ENCODE results near the gene MC5R. TPM values are rescaled to one million over a fixed set of nuclear protein-coding genes. Genes with fewer than 3 reads are reported as not detected.
"Not testable (repeated sequence)": the region's sequence is repeated elsewhere in the genome, so short reads cannot be mapped to it uniquely, and the experiment has no call there.

Gene MC5R
- total RNA-seq, 1 experiment from 2014 or later: not detected

DNA sequence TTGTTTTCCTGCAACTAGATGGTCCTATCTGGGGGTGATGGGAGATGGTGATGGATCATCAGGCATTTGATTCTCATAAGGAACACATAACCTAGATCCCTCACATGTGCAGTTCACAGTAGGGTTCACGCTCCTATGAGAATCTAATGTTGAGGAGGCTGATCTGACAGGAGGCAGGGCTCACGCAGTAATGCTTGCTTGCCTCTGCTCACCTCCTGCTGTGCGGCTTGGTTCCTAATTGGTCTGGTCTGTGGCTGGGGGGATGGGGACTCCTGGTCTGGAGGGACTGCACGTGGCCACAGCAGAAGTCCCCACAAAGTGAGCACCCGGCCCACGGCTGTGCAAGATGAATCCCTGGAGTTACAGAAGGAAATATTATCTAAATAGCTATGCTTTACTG is 11.3 kb downstream of the MC5R start:
- no peak for DNase-seq (ENCODE audit: extremely low read depth, low read depth)

DNA sequence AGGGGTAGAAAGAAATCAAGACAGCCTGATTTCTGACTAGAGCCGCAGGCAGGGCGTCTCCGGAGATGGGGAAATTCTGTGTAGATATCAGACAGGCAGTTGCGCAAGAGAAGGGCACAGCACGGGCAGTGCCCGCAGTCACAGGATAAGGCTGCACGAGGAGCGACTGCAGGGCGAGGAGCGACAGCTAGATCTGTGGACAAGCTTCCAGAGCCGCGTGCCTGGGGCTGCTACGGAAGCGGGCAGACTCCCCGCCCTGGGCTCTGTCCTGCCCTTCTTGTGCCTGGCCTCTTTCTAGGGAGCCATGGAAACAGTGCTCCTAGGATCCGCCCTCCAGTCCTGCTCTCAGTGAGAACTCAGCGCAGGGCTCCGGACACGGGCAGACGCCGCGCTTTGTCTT is 12.6 kb downstream of the MC5R start:
- peak; percentile 38 for DNase-seq (ENCODE audit: extremely low read depth, low read depth)

DNA sequence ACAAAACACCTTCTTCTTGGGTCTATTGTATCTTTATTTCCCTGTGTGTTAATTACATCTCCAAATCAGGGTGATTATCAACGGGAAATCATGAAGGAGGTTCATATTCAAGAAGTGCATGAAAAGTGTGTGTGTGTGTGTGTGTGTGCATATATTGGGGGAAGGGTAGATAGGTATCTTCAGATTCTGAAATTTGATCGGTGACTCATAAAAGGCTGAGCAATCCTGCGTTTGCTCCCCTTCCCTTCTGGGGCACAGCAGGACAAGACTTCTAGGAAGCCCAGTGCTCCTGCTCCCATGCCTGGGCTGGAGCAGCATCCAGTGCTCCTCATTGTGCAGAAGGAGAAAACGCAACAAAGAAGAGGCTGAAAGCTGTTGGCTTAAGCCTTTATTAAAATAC is 25.8 kb downstream of the MC5R start:
- DNase-seq (ENCODE audit: extremely low read depth, low read depth): no peak

DNA sequence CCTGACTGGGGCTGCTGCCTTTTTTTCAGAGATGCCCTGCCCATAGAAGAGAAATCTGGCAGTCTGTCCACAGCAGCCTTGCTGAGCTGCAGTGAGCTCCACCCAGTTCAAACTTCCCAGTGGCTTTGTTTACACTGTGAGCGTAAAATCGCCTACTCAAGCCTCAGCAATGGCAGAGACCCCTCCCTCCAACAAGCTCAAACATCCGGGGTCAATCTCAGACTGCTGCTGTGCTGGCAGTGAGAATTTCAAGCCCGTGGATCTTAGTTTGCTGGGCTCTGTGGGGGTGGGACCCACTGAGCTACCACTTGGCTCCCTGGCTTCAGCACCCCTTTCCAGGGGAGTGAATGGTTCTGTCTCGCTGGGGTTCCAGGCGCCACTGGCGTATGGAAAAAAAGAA is 38.9 kb downstream of the MC5R start:
- DNase-seq (ENCODE audit: extremely low read depth, low read depth): not testable (repeated sequence)

DNA sequence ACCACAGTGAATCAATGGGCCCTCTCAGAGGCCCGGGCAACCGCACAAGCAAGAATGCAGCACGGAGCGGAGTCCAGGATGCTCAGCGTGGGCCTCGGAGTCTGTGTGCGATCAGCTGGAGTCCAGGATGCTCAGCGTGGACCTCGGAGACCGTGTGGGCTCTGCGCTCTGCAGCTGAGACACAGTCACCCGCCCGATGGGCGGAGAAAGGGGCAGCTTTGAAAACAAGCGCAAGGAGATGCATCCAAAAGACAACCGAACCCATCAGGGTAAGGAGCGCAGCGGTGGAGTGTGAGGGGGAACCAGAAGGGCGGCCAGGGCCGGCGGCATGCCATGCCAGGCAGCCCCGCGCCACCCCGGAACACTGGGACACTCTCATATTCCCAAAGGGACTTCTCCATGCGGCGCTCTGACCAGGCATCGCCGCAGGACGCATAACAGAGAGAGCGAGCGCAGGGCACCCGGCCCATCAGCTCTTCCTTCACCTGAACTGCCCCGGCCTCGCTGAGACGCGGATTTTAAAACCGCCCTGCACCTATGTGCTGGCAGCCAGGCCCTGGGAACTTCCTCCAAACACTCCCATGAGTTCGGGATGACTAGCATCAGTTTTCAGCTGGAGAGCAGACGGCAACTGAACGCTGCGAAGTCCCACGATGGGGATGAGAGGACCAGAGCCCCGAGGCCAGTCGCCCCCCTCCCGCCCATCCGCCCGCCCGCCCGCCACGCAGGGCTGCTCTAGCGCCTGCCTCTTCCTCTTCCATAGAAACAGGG is 44.7 kb downstream of the MC5R start:
- no peak for DNase-seq (ENCODE audit: extremely low read depth, low read depth)

DNA sequence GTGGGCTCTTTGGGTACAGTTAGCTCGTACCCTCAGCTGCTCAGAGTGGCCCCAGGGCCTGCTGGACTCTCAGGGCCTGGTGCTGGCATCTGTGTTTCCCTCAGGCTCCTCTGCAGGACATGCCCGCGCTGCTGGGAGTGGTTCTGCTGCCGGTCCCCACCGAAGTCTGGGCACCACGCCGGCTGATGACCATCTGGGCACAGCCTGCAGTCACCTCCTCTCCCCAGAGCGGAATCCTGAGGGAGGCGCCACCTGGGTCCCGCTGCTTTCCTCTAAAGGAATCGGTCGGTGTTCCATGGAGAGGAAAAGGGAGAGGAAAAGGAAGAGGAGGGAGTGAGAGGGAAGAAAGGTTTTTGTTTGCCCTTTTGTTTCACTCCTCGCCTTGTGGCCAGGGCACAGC is 47.8 kb downstream of the MC5R start:
- DNase-seq (ENCODE audit: extremely low read depth, low read depth): no peak

DNA sequence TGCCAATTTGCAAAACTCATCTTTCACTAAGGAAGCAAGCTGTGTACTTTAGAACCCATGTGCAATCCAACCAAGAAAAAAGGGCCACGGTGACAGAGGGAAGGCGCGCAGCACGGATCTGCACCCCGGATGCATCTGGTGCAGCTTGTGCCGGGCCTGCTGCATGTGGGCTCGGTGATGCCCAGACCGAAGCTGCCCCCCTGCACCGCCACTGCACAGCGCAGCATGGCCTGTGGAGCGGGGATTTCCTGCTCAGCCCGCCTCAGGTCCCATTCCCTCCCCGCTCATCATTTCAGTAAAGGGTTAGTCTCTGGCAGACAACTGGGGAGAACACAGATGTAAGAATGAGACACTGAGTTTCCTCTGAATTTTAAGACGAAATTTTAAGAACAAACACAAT is 48.4 kb downstream of the MC5R start:
- DNase-seq (ENCODE audit: extremely low read depth, low read depth): no peak

DNA sequence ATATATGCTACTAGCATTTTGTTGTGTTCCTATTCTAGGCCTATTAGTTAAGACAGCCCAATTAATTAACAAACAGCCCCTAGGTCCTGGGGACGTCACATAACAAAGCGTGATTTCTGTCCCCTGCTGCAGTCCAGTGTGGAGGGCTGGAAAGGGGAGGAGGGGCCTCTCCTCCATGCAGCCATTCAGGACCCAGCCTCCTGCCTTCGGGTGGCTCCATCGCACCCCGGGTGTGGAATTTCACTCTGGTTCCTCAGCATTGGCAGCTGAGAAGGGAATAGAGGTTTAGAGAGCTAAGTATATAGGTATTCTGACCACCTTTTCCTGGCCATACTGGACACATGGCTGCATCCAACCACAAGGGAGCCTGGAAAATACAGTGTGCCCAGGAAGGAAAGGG is 49.0 kb downstream of the MC5R start:
- DNase-seq (ENCODE audit: extremely low read depth, low read depth): no peak

DNA sequence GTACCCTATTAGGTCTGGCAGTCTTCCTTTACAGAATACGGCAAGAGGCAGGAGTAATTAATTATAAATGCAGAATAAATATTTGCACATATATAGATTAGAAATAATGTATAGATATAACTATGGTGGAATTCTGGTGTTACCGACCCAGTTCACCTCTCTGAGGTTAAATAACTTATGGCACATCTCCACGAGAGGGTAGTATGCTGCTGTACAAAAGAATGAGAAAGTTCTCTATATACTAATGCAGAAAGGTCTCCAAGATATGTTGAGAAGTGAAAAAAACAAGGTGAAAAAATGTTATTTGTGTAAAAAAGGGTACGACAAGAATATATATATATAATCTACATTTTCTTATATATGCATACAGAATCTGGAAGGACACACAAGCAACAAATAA is 50.6 kb downstream of the MC5R start:
- no peak for DNase-seq (ENCODE audit: extremely low read depth, low read depth)

Other genes starting within 250 kb of the MC5R start
- 11.2 and 20.3 TPM in 2 replicates for gene FAM210A, start 97.6 kb upstream of the MC5R start, total RNA-seq (2014; rRNA removed; shearing (Covaris generic))
- 29.0 and 30.1 TPM in 2 replicates for gene RNMT, start 97.5 kb upstream of the MC5R start, total RNA-seq (2014; rRNA removed; shearing (Covaris generic))
- gene MC2R, start 91.4 kb downstream of the MC5R start, total RNA-seq (2014; rRNA removed; shearing (Covaris generic)): not detected in 2 replicates